Vagina (tissue), 2 donors: Measurements from ENCODE around the gene SMARCA2.
A peak's percentile ranks its signal among the peaks of the same experiment; 100 is the strongest.

ENCODE experiments used
- CTCF ChIP-seq, 3 experiments: fragments of 450-650 bp in 2 of 3; fragments of 200-600 bp in 1 of 3; sonication (generic) in 1 of 3; IDR thresholded peaks; one replicate each; pipeline ENCODE4 v1.5.1; 2017 to 2019; ENCODE audit warnings: antibody characterized with exemption in 3 of 3, mild to moderate bottlenecking in 2 of 3, moderate library complexity in 2 of 3
- POLR2A ChIP-seq, 2 donors: fragments of 450-650 bp; IDR thresholded peaks; one replicate each; pipeline ENCODE4 v1.6.1; 2017; ENCODE audit warnings: antibody characterized with exemption in 2 of 2, mild to moderate bottlenecking in 2 of 2, moderate library complexity in 2 of 2
- POLR2AphosphoS5 ChIP-seq, 2 donors: sonication (generic); formaldehyde crosslinking; IDR thresholded peaks; one replicate each; pipeline ENCODE4 v1.9.0; 2017; ENCODE audit warnings: antibody characterized with exemption in 2 of 2, mild to moderate bottlenecking in 2 of 2, low read depth in 1 of 2; ENCODE audit not compliant: insufficient read depth in 1 of 2

DNA sequence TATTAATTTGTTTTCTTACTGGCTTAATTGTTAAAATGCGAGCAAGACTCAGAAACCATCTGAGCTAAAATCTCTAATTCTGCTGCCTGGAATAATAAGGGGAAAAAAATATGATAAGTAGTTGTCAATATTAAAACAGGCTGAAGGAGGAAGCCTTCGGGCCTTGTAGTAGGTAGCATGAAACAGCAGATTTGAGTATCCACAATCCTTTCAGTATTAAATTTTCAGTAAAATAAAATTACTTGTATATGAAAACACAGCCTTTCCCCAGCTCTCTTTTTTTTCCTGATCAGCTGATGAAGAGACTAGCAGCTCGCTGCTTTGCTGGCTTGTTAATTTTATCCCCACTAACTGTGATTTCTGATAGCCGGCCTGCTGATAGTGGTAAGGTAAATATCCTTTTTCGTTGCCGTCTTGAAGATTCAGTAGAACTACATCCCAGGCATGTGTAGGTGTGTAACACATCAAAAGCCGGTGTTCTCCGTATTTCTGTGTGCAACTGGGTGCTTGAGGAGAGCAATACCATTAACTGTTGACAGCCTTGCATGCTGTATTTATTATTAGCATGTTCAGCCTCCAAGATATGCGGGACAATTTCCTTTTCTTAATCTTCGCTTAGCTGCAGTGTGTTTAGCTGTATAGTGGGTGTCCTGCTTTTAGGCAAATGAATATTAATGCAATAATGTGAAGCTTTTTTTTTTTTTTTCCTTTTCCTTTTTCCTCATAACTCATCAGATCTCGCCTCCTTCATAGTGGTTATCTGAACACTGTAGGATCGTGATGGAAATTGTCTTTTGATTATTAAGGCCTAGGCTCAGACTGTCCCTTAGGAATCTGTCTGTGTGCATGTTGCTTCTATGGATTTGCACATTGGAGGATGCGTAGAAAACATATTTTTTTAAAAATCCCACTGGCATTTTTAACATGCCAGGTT lies 144.6 kb downstream of the SMARCA2 start:
- TF ChIP-seq POLR2AphosphoS5 (IDR thresholded peaks at IDR 0.05; ENCODE audit: insufficient read depth in 1 of 2, low read depth in 1 of 2), result peak in 1 of 2 donors; percentile 24
- TF ChIP-seq CTCF (IDR thresholded peaks at IDR 0.05), result no peak
- TF ChIP-seq POLR2A (IDR thresholded peaks at IDR 0.05), result no peak
